B cell (primary cell): Measurements from ENCODE around the gene DVL2.
A peak's percentile ranks its signal among the peaks of the same experiment; 100 is the strongest.

Experiments
- EZH2 ChIP-seq: IDR thresholded peaks from 2 replicates; pipeline ENCODE4 v1.6.1; 2012; ENCODE audit warnings: borderline replicate concordance, low read depth, mild to moderate bottlenecking, moderate library complexity, low read length; ENCODE audit not compliant: insufficient read depth, poor library complexity, severe bottlenecking
- TF ChIP-seq, protein P1 (sequence below): fragments of 200-600 bp; IDR thresholded peaks from one replicate; pipeline ENCODE4 v1.8.0; 2022; ENCODE audit warnings: antibody characterized with exemption, mild to moderate bottlenecking

DNA sequence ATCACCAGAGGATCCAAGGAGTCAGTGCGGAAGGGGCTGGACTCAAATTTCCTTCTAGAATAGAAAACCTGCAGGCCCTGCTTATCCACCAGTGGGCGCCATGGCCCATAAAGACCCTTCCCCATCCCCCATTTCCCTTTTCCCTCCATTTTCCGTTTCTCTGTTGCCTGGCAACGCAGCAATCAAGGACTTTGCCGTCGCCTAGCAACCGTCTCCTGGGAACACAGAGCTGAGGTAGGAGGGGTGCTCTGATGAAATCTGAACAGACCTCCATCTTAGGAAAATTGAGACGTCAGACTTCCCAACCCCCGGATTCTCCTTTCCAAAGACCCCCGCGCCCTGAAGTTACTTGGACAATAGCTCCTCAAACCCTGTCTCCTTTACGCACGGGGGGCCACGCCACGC lies 20.4 kb downstream of the DVL2 start:
- TF ChIP-seq, protein P1, sequence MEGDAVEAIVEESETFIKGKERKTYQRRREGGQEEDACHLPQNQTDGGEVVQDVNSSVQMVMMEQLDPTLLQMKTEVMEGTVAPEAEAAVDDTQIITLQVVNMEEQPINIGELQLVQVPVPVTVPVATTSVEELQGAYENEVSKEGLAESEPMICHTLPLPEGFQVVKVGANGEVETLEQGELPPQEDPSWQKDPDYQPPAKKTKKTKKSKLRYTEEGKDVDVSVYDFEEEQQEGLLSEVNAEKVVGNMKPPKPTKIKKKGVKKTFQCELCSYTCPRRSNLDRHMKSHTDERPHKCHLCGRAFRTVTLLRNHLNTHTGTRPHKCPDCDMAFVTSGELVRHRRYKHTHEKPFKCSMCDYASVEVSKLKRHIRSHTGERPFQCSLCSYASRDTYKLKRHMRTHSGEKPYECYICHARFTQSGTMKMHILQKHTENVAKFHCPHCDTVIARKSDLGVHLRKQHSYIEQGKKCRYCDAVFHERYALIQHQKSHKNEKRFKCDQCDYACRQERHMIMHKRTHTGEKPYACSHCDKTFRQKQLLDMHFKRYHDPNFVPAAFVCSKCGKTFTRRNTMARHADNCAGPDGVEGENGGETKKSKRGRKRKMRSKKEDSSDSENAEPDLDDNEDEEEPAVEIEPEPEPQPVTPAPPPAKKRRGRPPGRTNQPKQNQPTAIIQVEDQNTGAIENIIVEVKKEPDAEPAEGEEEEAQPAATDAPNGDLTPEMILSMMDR: peak; percentile 62
- no peak for TF ChIP-seq EZH2
